Fibroblast of mammary gland (primary cell): Measurements from ENCODE around the gene MSI2.

Experiments used
- DNase-seq: peaks from one replicate; pipeline ENCODE4 v3.0.0-alpha.2; 2010; ENCODE audit warnings: low read depth
- H3K4me3 ChIP-seq: 2 replicates; pipeline ENCODE4 v1.5.1; 2011; ENCODE audit warnings: low read depth, mild to moderate bottlenecking, low read length, moderate library complexity; ENCODE audit not compliant: control insufficient read depth
- TF ChIP-seq, protein P1 (sequence below): conservative IDR thresholded peaks from 2 replicates; pipeline ENCODE4 v1.5.1; 2011; ENCODE audit warnings: low read depth, low read length, inconsistent platforms; ENCODE audit not compliant: control insufficient read depth, insufficient read depth

Gene MSI2

GRCh38 chr17:57281887-57282286 is 25.6 kb downstream of the MSI2 start:
- no peak for DNase-seq
- TF ChIP-seq, protein P1, sequence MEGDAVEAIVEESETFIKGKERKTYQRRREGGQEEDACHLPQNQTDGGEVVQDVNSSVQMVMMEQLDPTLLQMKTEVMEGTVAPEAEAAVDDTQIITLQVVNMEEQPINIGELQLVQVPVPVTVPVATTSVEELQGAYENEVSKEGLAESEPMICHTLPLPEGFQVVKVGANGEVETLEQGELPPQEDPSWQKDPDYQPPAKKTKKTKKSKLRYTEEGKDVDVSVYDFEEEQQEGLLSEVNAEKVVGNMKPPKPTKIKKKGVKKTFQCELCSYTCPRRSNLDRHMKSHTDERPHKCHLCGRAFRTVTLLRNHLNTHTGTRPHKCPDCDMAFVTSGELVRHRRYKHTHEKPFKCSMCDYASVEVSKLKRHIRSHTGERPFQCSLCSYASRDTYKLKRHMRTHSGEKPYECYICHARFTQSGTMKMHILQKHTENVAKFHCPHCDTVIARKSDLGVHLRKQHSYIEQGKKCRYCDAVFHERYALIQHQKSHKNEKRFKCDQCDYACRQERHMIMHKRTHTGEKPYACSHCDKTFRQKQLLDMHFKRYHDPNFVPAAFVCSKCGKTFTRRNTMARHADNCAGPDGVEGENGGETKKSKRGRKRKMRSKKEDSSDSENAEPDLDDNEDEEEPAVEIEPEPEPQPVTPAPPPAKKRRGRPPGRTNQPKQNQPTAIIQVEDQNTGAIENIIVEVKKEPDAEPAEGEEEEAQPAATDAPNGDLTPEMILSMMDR: no peak
- H3K4me3 ChIP-seq: no peak overlapping the region

- TF ChIP-seq, protein P1: no peak
- no peak for DNase-seq
- H3K4me3 ChIP-seq: no peak overlapping the region
Observed at GRCh38 chr17:57282296-57282695, 26.0 kb downstream of the MSI2 start.

GRCh38 chr17:57283203-57283971 is 27.1 kb downstream of the MSI2 start:
- DNase-seq: no peak
- no peak overlapping the region for H3K4me3 ChIP-seq
- TF ChIP-seq, protein P1: no peak

GRCh38 chr17:57284583-57284982 is 28.3 kb downstream of the MSI2 start:
- TF ChIP-seq, protein P1: no peak
- DNase-seq: no peak
- no peak overlapping the region for H3K4me3 ChIP-seq

DNA sequence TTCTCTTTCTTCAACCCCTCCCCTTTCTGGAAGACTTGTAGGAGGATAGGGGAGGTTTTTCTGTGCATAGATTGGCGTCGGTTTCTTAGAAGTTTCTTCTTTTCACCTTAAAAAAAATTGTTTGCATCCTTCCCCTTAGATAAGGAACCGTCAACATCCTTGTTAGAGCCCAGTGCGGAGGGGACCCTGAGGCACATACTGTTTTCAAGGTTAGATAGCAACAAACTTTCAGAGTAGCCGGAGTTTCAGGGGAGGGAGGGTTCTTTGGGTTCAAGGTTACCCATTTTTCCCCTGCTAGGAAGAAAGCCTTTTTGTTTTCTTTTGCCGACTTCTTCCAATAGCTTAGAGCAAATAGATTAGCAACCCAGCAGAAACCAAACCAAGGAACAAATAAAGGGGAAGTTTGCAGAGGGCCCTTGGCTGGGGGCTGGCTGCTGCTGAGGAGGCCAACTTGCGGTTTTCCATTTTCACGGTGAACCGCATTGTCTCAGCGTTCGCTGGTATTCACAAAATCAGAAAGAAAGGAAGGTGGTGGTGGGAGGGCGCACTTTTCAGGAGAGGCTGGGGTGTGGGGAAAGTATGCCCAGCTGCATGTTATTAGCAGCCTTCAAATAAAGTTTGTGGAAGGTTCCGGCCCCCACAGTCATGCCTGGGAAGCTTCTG is 28.8 kb downstream of the MSI2 start:
- TF ChIP-seq, protein P1: no peak
- no peak overlapping the region for H3K4me3 ChIP-seq
- DNase-seq: no peak

DNA sequence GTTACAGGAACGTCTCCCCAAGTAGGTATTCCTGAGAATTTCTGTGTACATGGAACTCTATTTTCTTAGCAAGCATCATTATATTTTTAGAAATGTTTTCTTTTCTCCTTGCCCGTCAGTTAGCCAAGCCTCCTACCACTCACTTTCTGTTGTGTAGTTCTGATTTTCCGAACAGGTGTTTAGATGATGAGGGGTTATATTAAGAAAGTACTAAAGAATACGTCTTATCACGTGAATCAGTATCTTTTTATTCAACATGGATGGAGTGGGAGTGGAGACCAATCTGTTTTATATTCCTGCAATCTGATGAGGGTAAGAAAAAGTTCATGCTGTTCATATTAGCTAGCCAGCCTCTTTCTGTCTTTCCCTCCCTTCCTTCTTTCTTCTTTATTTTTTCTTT is 29.4 kb downstream of the MSI2 start:
- TF ChIP-seq, protein P1: no peak
- no peak overlapping the region for H3K4me3 ChIP-seq
- no peak for DNase-seq
